Sigmoid colon (tissue), 4 donors: Measurements from ENCODE around the gene OXCT2.
"Not testable (repeated sequence)": the region's sequence is repeated elsewhere in the genome, so short reads cannot be mapped to it uniquely, and the experiment has no call there.

Experiments
- EP300 ChIP-seq, 4 donors: sonication (generic); formaldehyde crosslinking; IDR thresholded peaks; one replicate each; pipeline ENCODE4 v1.6.1; 2017; ENCODE audit warnings: antibody characterized with exemption in 4 of 4
- TF ChIP-seq, protein P1 (sequence below), 4 experiments: fragments of 450-650 bp in 3 of 4; fragments of 200-600 bp in 1 of 4; IDR thresholded peaks; one replicate each; pipeline ENCODE4 v1.5.1; 2016 to 2019; ENCODE audit warnings: antibody characterized with exemption in 4 of 4, mild to moderate bottlenecking in 3 of 4, moderate library complexity in 2 of 4

DNA sequence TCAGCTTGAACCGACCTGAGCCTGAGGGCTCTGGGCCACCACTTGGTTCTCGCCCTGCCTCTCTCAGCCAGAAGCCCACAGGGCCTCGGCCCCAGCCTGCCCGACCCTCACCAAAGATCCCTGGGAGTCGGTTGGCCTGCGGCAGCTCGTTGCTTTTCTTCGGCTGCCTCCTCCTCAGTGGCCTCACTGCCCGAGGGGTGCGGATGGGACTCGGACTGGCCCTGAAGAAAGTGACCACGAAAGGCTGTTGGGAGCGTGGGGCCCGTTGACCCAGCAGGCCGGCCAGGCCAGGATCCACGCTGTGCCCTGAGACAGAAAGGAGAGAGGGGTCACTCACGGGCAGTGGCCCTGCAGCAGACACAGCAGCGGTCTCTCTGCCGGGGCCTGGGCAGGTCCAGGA lies 6.6 kb downstream of the OXCT2 start:
- TF ChIP-seq, protein P1, sequence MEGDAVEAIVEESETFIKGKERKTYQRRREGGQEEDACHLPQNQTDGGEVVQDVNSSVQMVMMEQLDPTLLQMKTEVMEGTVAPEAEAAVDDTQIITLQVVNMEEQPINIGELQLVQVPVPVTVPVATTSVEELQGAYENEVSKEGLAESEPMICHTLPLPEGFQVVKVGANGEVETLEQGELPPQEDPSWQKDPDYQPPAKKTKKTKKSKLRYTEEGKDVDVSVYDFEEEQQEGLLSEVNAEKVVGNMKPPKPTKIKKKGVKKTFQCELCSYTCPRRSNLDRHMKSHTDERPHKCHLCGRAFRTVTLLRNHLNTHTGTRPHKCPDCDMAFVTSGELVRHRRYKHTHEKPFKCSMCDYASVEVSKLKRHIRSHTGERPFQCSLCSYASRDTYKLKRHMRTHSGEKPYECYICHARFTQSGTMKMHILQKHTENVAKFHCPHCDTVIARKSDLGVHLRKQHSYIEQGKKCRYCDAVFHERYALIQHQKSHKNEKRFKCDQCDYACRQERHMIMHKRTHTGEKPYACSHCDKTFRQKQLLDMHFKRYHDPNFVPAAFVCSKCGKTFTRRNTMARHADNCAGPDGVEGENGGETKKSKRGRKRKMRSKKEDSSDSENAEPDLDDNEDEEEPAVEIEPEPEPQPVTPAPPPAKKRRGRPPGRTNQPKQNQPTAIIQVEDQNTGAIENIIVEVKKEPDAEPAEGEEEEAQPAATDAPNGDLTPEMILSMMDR (IDR thresholded peaks at IDR 0.05), result not testable (repeated sequence)
- not testable (repeated sequence) for TF ChIP-seq EP300 (IDR thresholded peaks at IDR 0.05)
